ENCODE measurements around the gene GALNT2.

GALNT2 gene

DNA sequence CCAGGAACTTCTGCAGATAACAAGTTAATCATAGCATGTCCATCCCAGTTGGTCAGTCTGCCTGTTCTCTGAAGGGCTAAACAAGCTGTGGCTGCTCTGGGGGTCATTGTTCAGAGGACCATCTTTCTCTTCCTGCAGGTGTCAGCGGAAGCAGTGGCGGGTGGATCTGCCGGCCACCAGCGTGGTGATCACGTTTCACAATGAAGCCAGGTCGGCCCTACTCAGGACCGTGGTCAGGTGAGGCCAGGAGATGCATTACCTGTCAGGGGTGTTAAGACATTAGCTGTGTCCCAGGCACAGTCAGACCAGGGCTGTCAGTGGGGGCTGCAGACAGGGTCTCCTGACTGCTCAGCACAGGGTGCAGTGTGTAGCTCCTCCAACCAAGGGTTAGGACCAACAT is 168.8 kb downstream of the GALNT2 start:
- DNase-seq (ENCODE audit: low read depth): no peak

DNA sequence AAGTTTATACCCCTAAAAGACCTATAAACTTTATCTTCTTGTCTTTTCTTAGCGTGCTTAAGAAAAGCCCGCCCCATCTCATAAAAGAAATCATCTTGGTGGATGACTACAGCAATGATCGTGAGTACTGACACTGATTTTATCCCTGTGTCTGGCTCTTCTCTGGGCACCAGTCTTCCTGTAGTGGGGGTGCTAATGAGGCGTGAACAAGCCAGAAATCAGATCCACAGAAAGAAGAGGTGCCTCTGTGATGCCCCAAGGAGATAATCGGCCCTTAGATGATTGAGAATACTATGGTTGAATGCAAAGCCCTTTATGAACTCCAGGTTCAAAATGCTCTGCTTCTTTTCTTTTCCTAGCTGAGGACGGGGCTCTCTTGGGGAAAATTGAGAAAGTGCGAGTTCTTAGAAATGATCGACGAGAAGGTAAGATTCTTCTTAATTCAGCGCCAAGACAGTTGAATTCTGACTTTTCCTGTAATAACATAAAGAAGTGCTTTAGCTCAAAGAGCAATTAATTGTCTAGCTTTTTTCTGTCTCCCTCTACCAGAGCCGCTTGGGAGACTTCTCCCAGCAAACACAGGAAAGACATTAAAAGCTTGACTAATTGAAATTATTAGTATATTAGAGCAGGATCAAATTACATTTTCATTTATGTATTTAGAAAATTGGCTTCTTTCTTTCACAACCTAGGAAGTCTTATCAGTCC is 169.4 kb downstream of the GALNT2 start:
- no peak for DNase-seq (ENCODE audit: low read depth)

DNA sequence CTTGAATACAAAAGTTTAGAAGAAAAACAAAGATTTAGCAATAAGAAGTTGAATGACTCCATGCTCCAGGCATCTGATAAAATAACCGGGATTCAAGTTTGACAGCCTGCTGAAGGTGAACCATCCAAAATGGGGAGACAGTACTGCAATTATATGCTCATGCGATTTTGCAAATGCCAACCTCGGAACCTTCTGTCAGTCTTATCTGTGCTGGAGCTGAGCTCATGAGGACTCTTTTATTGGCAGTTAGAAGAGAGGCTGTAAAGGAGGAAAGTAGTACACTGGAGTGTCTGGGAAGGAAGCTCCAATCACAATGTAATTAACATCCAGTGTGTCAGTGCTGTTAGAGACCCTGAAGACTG is 170.0 kb downstream of the GALNT2 start:
- DNase-seq (ENCODE audit: low read depth): no peak

DNA sequence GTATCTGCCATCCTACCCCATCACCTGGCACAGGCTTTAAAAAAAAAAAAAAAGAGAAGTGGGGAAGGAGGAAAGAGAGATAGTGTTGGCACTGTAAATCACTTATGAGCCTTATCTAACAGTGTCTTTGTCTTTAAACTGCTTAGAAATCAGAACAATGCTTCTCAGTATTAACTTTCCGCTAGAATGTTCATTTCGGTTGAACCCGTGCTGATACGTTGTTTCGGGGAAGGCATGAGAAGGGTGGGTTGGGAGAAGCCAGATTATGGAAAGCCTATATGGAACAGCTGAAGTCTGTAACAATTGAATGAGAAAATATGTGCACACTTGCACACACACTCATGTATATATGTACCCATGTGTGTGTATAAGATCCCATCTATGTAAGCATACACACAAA is 170.8 kb downstream of the GALNT2 start:
- no peak for DNase-seq (ENCODE audit: low read depth)

DNA sequence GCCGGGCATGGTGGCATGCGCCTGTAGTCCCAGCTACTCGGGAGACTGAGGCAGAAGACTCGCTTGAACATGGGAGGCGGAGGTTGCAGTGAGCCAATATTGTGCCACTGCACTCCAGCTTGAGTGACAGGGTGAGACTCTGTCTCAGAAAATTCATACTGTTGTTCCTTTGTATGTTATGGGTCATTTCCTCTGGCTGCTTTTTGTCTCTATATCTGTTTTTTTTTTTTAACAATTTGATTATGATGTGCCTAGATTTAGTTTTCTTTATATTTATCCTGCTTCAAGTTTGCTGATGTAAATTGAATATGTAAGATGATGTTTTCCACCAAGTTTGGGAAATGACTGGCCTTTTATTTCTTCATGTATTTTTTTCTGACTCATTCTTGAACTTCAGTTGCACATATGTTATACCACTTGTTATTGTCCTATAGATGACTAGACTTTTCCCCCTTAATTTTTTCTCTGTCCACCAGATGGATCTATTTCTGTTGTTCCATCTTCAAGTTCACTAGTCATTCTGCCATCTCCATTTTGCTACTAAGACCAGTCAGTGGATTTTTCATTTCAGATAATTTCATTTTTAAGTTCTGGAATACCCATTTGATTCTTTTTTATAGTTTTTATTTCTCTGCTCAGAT is 173.5 kb downstream of the GALNT2 start:
- peak; percentile 40 for DNase-seq (ENCODE audit: low read depth)

DNA sequence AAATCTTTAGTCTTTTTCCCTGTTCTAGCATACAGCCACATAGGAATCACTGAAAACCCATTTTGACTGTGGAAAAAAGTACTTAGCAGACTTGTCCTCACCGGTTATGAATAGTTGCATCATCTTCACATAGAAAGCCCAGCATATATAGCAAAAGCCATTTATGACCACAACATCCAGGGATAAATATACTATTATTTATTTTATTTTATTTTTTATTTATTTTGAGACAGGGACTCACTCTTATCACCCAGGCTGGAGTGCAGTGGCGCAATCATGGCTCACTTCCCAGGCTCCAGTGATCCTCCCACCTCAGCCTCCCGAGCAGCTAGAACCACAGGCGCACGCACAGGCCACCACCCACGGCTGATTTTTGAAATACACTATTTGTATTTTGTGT is 175.3 kb downstream of the GALNT2 start:
- no peak for DNase-seq (ENCODE audit: low read depth)

DNA sequence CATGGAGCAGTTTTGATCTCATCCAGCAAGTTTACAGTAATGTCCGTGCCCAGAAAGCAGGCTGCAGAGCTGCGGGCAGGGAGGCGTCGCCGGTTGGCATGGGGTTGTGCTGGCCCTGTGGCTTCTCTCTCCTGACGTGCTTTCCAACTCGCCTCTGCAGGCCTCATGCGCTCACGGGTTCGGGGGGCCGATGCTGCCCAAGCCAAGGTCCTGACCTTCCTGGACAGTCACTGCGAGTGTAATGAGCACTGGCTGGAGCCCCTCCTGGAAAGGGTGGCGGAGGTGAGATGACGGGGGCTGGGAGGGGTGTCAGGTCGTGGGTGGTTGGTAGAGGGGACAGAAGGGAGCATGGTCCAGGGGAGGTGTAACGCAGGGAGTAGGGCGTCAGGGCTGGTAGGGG is 176.1 kb downstream of the GALNT2 start:
- DNase-seq (ENCODE audit: low read depth): no peak

DNA sequence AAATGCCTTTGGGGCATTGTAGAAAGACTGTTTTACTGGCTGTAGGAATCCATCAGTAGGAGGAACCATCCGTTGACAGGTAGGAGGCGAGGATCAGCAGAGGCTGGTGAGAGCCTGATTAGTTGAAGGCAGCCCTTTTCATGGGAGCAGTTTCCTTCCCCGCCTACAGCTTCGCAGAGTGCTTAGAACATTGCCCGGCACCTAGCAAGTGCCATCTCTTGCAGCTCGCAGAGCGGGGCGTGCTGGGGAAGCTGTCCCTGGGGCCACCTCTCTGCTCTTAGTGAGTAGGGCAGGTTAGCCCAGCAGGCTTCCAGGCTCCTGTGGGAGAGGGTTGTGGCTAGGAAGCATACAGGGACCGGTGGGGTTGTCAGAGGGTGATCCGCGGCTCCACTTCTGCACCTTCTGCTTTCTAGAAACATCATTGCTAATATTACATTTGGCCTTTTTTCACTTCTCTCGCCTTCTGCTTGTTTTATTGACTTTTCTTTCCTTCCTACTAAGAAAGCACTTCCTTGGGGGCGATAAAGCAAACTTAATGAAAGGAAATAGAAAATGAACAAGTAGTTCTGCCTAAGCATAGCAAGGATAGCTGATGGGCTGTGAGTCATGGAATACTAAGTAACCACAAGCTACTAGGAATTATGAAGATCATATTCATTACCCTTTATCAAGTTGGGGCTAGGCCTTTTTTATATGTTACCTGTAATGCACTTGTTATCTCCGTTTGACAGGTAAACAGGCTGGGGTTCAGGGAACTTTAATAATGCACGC is 176.7 kb downstream of the GALNT2 start:
- peak; percentile 57 for DNase-seq (ENCODE audit: low read depth)

DNA sequence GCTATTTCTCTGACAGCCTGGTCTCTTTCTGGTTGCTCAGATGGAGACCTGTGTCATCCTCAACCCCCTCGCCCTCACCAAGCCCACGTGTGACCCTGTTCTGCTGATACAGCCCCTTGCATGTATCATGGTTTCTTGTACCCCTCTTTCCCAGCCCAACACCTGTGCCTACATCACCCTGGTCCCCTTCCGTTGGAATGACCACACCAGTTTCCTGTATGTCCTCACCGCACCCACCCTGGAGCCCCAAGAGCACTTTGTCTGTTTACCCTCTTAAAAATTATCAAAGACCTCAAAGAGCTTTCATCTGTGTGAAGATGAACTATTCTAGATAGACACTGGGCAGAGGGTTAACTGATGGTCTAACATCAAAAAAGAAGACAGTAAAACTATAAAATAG is 179.5 kb downstream of the GALNT2 start:
- DNase-seq (ENCODE audit: low read depth): no peak

DNA sequence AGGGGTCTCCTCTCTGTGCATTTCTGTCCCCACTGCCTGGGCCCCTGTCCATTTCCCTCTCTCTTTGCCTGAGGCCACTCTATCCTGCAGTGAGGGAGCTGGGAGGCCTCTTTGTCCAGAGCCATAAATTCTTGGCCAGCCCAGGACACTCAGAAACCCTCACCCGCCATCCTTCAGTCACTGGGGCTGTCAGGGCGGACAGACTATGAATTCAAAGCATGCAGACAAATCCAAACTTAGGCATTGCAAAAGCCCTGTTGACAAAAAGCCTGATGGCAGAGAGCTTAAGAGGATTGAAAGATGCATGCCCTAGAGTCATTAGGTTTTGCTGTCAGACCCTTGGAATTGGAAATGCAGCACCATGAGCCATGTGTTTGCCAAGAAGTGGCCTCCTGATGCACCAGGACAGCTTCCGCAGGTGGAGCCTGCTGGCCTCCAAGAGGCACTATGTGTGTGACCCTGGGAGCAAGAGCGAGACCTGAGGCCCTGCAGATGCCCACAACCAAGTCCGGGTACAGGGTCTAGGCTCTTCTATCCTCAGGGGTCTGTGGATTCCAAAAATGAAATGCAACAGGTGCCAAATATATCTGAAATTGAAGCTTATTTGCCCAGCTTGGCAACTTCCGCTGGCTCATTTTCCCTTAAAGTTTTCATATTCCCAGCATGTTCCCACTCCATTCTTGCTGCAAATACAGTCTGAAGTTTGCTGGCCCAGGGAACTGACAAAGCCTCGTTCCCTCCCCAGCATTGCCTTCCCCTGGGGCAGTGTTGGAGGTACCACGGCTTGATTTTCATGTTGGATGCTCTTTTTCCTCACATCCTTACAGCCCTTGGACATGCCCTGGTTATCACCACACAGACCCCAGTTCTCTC is 181.2 kb downstream of the GALNT2 start:
- DNase-seq (ENCODE audit: low read depth): no peak

DNA sequence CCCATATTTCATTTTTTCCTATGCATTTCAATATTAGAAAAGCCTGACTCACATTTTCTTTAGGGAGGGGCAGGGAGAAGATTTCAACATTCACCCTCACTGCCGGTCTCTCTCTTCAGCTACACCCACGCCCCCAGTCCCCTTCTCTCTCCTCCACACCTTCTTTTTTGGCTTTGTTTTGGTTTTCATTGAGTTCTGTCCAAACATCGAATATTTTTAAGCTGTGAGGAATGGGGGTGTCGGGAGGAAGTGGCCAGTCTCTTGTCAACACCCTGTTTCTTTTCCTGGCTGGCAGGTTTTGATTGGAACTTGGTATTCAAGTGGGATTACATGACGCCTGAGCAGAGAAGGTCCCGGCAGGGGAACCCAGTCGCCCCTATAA is 181.8 kb downstream of the GALNT2 start:
- no peak for DNase-seq (ENCODE audit: low read depth)

DNA sequence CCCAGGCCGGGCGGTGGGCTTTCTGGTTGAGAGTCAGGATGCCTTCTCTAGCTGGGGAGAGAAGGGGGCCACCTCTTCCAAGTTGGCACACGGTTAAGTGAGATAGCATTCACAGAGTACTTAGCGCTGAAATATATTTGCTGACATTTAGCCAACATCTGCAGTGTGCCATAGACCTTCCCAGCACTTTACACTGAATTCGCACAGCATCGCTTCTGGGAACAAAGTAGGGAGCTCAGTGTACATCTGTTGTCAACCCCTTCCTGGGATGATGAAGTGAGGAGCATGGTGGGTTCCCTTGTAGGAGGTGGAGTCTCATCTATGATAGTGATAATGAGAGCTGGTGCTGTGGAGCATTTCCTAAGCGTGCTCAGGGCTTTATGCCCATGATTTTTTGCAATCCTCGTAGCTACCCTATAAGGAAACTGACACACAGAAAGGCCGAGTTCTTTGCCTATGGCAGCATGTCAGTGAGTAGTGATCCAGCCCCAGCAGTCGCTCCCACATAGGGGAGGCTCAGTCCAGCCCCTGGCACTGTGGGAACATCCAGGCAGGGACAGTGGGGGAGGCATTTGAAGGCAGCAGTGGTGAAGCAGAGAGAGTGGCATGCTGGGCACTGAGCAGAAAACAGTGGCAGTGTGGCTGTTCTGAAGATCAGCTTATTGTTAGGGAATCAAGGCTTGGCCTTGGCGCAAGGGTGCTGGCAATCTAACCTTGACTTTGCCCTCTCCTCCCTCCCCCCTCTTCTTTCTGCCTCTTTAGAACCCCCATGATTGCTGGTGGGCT is 182.8 kb downstream of the GALNT2 start:
- DNase-seq (ENCODE audit: low read depth): no peak

DNA sequence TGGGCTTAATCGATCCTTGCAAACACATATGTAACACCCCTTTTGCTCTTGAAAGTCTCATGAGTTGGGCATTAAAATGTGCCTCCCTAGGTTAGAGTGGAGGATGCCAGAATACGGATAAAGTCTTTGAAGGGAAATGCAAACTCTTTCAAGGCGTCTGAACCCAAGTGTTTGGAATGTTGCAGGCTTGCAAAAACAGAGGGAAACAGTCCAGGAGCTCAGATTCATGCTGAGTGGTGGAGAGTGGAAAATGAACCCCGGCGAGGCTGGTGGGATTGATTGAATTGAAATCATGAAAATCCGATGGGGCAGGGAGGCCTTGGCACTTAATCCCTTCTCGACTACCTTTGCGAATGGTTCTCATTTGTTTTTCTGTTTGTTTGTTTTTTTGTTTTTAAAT is 183.6 kb downstream of the GALNT2 start:
- DNase-seq (ENCODE audit: low read depth): no peak

DNA sequence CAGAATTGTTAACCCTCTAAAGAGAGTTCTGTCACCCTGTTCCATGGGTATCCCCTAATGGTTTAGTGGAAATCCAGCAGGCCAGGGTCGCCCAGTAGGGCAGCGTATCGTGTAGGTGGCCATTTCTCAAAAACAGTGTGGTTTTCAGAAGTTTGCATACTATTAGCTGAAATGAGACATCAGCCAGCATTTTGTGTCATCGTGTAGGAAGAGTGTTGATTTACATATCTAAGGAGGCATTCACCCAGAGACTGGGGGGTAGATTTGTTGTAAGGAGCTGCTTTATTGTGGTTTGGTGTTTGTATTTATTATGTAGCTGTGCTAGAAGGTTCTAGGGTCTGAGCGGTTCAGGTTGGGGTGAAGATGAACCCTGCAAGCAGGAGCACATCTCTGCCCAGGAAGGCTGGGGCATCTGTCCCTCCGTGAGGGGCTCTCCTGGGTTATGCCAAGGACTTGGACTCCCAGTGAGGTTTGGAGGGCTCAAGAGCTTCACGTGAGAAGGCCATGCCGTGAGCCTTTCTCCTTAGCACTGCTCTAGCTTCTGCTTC is 184.7 kb downstream of the GALNT2 start:
- DNase-seq (ENCODE audit: low read depth): no peak

DNA sequence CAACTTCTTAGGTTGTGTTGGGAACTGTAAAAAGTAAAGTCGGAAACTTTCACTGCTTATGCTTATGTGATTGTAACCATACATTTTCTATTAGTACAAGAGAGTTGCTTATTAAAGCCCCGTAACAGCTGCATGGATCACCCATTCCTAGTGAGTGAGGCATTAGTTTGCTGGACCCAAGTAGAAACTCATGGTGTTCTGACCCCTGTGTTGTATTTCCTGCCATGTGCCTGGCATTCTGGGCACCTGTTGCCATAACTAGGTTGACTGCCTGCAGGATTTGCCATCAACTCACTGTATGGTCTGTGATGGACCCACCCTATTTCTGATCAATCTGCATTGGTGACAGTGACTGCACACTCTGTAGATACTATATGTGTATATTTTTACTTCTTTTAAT is 186.1 kb downstream of the GALNT2 start:
- DNase-seq (ENCODE audit: low read depth): no peak

DNA sequence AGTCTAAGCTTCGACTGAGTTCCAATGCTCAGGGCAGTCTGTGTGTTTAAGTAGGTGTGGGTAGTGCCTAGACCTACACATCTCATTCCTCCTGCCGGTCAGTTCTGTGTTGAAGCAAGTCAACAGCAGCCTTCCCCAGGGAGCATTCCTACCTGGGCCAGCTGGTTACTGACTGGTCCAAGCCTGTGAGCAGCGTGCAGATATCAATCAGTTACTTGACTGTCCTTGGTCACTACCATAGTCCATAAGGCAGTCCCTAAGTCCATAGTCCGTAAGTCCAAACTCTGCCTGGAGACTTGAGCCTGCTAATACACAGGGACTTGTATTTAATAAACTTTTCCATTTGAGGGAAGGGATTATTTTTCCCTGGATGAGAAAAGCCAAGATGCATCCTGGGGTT is 187.2 kb downstream of the GALNT2 start:
- DNase-seq (ENCODE audit: low read depth): no peak

DNA sequence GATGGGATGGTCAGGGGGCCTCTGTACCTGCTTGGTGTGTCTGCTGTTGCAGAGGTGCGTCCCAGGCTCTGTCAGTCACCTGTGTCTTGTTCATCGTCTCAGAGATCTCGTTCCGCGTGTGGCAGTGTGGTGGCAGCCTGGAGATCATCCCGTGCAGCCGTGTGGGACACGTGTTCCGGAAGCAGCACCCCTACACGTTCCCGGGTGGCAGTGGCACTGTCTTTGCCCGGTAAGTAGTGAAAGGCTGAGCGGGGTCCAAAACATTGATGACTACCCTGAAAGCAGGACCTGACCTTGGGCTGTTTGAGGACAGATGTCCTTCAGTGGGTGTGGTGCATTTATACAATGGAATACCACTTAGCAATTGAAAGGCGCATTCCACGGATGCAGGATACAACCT is 188.1 kb downstream of the GALNT2 start:
- no peak for DNase-seq (ENCODE audit: low read depth)

DNA sequence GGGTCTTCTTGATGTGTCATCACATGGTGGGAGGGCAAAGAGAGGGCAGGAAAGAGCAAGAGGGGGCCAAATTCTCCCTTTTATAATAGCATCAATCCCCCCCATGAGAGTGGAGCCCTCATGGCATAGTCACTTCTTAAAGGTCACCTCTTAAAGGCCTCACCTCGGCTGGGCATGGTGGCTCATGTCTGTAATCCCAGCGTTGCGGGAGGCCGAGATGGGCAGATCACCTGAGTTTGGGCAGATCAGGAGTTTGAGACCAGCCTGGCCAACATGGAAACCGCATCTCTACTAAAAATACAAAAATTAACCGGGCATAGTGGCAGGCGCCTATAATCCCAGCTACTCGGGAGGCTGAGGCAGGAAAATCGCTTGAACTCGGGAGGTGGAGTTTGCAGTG is 189.0 kb downstream of the GALNT2 start:
- no peak for DNase-seq (ENCODE audit: low read depth)

DNA sequence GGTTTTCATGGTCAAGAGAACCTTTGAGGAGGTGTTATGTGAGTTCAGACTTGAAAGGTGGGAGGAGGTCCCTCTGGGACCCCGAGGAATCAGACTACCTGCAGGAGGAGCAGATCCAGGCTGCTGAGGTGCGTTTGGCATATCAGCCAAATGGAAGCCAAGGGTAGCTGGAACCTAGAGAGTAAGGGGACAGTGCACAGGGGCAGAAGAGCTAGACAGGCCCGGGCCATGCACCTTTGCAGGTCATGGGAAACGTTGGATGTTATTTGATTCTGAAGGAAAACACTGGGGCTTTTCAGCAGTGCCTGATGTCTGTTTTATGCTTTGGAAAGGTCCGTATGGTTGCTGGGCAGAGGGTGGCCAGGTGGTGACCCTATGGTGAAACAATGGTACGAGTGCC is 189.9 kb downstream of the GALNT2 start:
- no peak for DNase-seq (ENCODE audit: low read depth)

DNA sequence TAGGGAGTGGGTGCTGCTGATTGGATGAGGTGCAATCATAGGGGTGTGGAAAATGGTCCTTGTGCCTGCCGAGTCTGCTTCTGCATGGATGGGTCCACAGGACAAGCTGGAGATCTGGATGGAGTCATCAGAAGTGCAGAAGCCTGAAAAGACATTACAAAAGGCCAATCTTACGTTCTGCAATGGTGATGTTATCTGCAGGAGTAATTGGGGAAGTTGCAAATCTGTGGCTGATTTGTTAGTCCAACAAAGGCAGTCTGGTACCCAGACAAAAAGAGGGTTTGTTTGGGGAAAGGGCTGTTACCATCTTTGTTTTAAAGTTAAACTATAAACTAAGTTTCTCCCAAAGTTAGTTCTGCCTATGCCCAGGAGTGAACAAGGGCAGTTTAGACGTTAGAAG is 192.6 kb downstream of the GALNT2 start:
- no peak for DNase-seq (ENCODE audit: low read depth)

DNA sequence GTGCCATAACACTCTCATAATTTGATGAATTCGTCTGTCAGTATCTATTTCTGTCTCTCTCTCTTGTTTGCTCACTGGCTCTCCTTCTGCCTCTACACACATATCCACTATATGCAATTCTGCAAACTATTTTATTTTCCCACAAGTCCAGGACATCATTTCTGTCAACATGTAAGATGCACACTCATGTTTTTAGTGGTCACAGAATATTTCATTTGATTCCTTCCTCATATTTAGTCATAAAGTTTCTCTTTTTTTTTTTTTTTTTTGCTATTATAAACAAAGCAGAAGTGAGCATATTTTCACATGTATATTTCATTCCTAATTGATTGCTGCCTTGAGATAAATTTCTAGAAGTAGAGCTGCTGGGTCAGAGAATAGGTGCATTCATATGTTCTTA is 193.8 kb downstream of the GALNT2 start:
- DNase-seq (ENCODE audit: low read depth): no peak

Measured in ELR (cell line).